WTC11 (cell line): ENCODE measurements around the gene KCNIP4. TPM values are rescaled to one million over a fixed set of nuclear protein-coding genes. Genes with fewer than 3 reads are reported as not detected.

Source experiments
- ATAC-seq: fragments of 200-7000 bp; cut with Tn5 transposase; 2 replicates; pipeline ENCODE4 v1.10.0; 2021; ENCODE audit warnings: mild to moderate bottlenecking, moderate library complexity
- CTCF ChIA-PET: fragments of 300-600 bp; sonication (Branson Sonifier 250); formaldehyde crosslinking; loops from one replicate; lab custom pipeline; 2021; ENCODE audit warnings: antibody characterized with exemption; lab: Charles Lee
- POLR2A ChIA-PET: fragments of 350-600 bp; sonication (Branson Sonifier 250); formaldehyde crosslinking; loops from one replicate; lab custom pipeline; 2021; ENCODE audit warnings: antibody characterized with exemption; lab: Charles Lee
- DNase-seq: peaks from one replicate; pipeline ENCODE4 v3.0.0; 2021; ENCODE audit warnings: low spot score
- H3K27ac Mint-ChIP-seq: 2 replicates; pipeline ENCODE4 v1.8.0; 2021; ENCODE audit warnings: mixed read lengths
- H3K27me3 Mint-ChIP-seq: 2 replicates; pipeline ENCODE4 v1.8.0; 2021; ENCODE audit warnings: low read depth, mild to moderate bottlenecking, moderate library complexity, mixed read lengths
- H3K36me3 Mint-ChIP-seq: 2 replicates; pipeline ENCODE4 v1.8.0; 2021; ENCODE audit warnings: mixed read lengths
- H3K4me1 Mint-ChIP-seq: 2 replicates; pipeline ENCODE4 v1.8.0; 2022; ENCODE audit warnings: mixed read lengths
- H3K4me3 Mint-ChIP-seq: 2 replicates; pipeline ENCODE4 v1.8.0; 2021; ENCODE audit warnings: mild to moderate bottlenecking, moderate library complexity, mixed read lengths
- H3K9me3 Mint-ChIP-seq: 2 replicates; pipeline ENCODE4 v1.8.0; 2021; ENCODE audit warnings: mixed read lengths
- AFF4 ChIP-seq: sonication (generic); formaldehyde crosslinking; IDR thresholded peaks from 2 replicates; pipeline ENCODE4 v1.8.1; 2023; ENCODE audit warnings: mild to moderate bottlenecking, missing genetic modification reagents, borderline replicate concordance
- ATF3 ChIP-seq: sonication (generic); formaldehyde crosslinking; conservative IDR thresholded peaks from 2 replicates; pipeline ENCODE4 v1.8.1; 2022; ENCODE audit warnings: mild to moderate bottlenecking, missing genetic modification reagents
- CBFB ChIP-seq: sonication (generic); formaldehyde crosslinking; IDR thresholded peaks from 2 replicates; pipeline ENCODE4 v1.8.1; 2022; ENCODE audit warnings: mild to moderate bottlenecking, low read depth, missing genetic modification reagents
- CDX4 ChIP-seq: fragments of 250-450 bp; sonication (Bioruptor Pico); IDR thresholded peaks from 2 replicates; pipeline ENCODE4 v1.9.0; 2021; ENCODE audit warnings: moderate library complexity, mild to moderate bottlenecking, inconsistent platforms, borderline replicate concordance
- CREM ChIP-seq: sonication (generic); formaldehyde crosslinking; IDR thresholded peaks from 2 replicates; pipeline ENCODE4 v1.8.1; 2022; ENCODE audit warnings: mild to moderate bottlenecking, missing genetic modification reagents, moderate library complexity
- E2F4 ChIP-seq: sonication (generic); formaldehyde crosslinking; IDR thresholded peaks from 2 replicates; pipeline ENCODE4 v1.8.1; 2022; ENCODE audit warnings: low read depth, mild to moderate bottlenecking, moderate library complexity, missing genetic modification reagents, borderline replicate concordance
- IRF1 ChIP-seq: sonication (generic); formaldehyde crosslinking; IDR thresholded peaks from 2 replicates; pipeline ENCODE4 v1.8.0; 2023; ENCODE audit warnings: missing genetic modification reagents
- MYBL2 ChIP-seq: sonication (generic); formaldehyde crosslinking; IDR thresholded peaks from 2 replicates; pipeline ENCODE4 v1.8.1; 2023; ENCODE audit warnings: mild to moderate bottlenecking, moderate library complexity, missing genetic modification reagents
- OVOL2 ChIP-seq: fragments of 250-450 bp; sonication (Bioruptor Pico); IDR thresholded peaks from 2 replicates; pipeline ENCODE4 v1.9.0; 2021; ENCODE audit warnings: mild to moderate bottlenecking, borderline replicate concordance
- RELA ChIP-seq: sonication (generic); formaldehyde crosslinking; IDR thresholded peaks from 2 replicates; pipeline ENCODE4 v1.8.1; 2022; ENCODE audit warnings: missing genetic modification reagents, mild to moderate bottlenecking, borderline replicate concordance
- RORB ChIP-seq: fragments of 250-450 bp; sonication (Bioruptor Pico); IDR thresholded peaks from 2 replicates; pipeline ENCODE4 v1.9.0; 2021; ENCODE audit warnings: mild to moderate bottlenecking
- SMAD3 ChIP-seq: sonication (generic); formaldehyde crosslinking; IDR thresholded peaks from 2 replicates; pipeline ENCODE4 v1.8.0; 2022; ENCODE audit warnings: missing genetic modification reagents, mild to moderate bottlenecking, borderline replicate concordance
- SMAD4 ChIP-seq: sonication (generic); formaldehyde crosslinking; IDR thresholded peaks from 2 replicates; pipeline ENCODE4 v1.8.0; 2022; ENCODE audit warnings: mild to moderate bottlenecking, missing genetic modification reagents
- USF1 ChIP-seq: sonication (generic); formaldehyde crosslinking; IDR thresholded peaks from 2 replicates; pipeline ENCODE4 v1.8.0; 2022; ENCODE audit warnings: mild to moderate bottlenecking, missing genetic modification reagents
- ZBTB43 ChIP-seq: sonication (generic); formaldehyde crosslinking; IDR thresholded peaks from 2 replicates; pipeline ENCODE4 v1.8.1; 2023; ENCODE audit warnings: mild to moderate bottlenecking, missing genetic modification reagents
- ZNF219 ChIP-seq: sonication (generic); formaldehyde crosslinking; IDR thresholded peaks from 2 replicates; pipeline ENCODE4 v1.8.0; 2023; ENCODE audit warnings: missing genetic modification reagents, mild to moderate bottlenecking, borderline replicate concordance
- ZNF281 ChIP-seq: sonication (generic); formaldehyde crosslinking; IDR thresholded peaks from 2 replicates; pipeline ENCODE4 v1.8.0; 2023; ENCODE audit warnings: mild to moderate bottlenecking, missing genetic modification reagents
- ZNF416 ChIP-seq: fragments of 250-450 bp; sonication (Bioruptor Pico); IDR thresholded peaks from 2 replicates; pipeline ENCODE4 v1.9.0; 2021; ENCODE audit warnings: mild to moderate bottlenecking, inconsistent platforms
- ZNF512 ChIP-seq: sonication (generic); formaldehyde crosslinking; IDR thresholded peaks from 2 replicates; pipeline ENCODE4 v1.8.1; 2022; ENCODE audit warnings: missing genetic modification reagents, borderline replicate concordance
- total RNA-seq: library from RNA; stranded (reverse); gene quantifications from 3 replicates; pipeline ENCODE4 v1.2.3, GENCODE V29; 2021

Gene KCNIP4
- total RNA-seq, 1 experiment from 2014 or later = not detected

GRCh38 chr4:20938204-20938603 lies 1010.4 kb downstream of the KCNIP4 start (continued):
- no peak for TF ChIP-seq AFF4 (CRISPR knock-in tag)
- no peak for TF ChIP-seq ATF3 (CRISPR knock-in tag)
- TF ChIP-seq SMAD4 (CRISPR knock-in tag) = no peak
- no peak for TF ChIP-seq IRF1 (CRISPR knock-in tag)
- no peak for TF ChIP-seq CREM (CRISPR knock-in tag)
- no peak for TF ChIP-seq E2F4 (CRISPR knock-in tag)
- no peak for TF ChIP-seq CBFB (CRISPR knock-in tag)
- TF ChIP-seq ZNF512 (CRISPR knock-in tag) = no peak
- TF ChIP-seq USF1 = no peak
- no peak for TF ChIP-seq CDX4 (CRISPR knock-in tag)
- no peak for TF ChIP-seq ZBTB43 (CRISPR knock-in tag)
- no peak for TF ChIP-seq RELA (CRISPR knock-in tag)

GRCh38 chr4:20926529-20926928 lies 1022.0 kb downstream of the KCNIP4 start:
- ChIA-PET CTCF (no interaction called here), POLR2A (no interaction called here)
- no peak for ATAC-seq
- Mint-ChIP-seq H3K36me3 (no peaks in the 10 kb centered on the region), H3K27ac (no peak overlapping the region), H3K4me3 (no peak overlapping the region), H3K27me3 (no peaks in the 10 kb centered on the region), H3K9me3 (no peaks in the 10 kb centered on the region), H3K4me1 (peaks cover 18% of the 10 kb centered on the region)
- DNase-seq = no peak
- TF ChIP-seq MYBL2 (CRISPR knock-in tag) = no peak
- TF ChIP-seq IRF1 (CRISPR knock-in tag) = no peak
- TF ChIP-seq E2F4 (CRISPR knock-in tag) = no peak
- no peak for TF ChIP-seq ZNF281 (CRISPR knock-in tag)
- TF ChIP-seq USF1 = no peak
- no peak for TF ChIP-seq ZNF416 (CRISPR knock-in tag)
- no peak for TF ChIP-seq RORB (CRISPR knock-in tag)
- no peak for TF ChIP-seq OVOL2 (CRISPR knock-in tag)
- no peak for TF ChIP-seq ZNF219 (CRISPR knock-in tag)
- TF ChIP-seq SMAD3 (CRISPR knock-in tag) = no peak
